ENCODE measurements around the gene MLN.
A peak's percentile ranks its signal among the peaks of the same experiment; 100 is the strongest.

The MLN gene

GRCh38 chr6:33787346-33787953, 16.4 kb downstream of the MLN start:
- Histone ChIP-seq H3K9ac (ENCODE audit: low read depth, low read length, poor library complexity, severe bottlenecking) (peak overlapping the region; percentile 83), H3F3A (ENCODE audit: low read depth) (no peaks in the 10 kb centered on the region), H4K20me1 (ENCODE audit: insufficient read depth, low read length, poor library complexity, severe bottlenecking) (peaks cover 34% of the 10 kb centered on the region), H2AFZ (ENCODE audit: low read length) (no peak overlapping the region), H3K9me3 (ENCODE audit: insufficient read depth, low read depth, low read length) (no peaks in the 10 kb centered on the region), H3K9me2 (replicated peaks; ENCODE audit: low read depth, low read length) (no peaks in the 10 kb centered on the region), H3K27me3 (ENCODE audit: insufficient read depth, low read length, poor library complexity, severe bottlenecking) (no peaks in the 10 kb centered on the region), H3K4me2 (ENCODE audit: low read depth, low read length, poor library complexity, severe bottlenecking) (peak overlapping the region; percentile 98), H3K79me2 (ENCODE audit: insufficient read depth, low read length) (peaks cover 64% of the 10 kb centered on the region), H3K36me3 (ENCODE audit: insufficient read depth, low read length) (peaks cover 7% of the 10 kb centered on the region; the same call in 1 of the 2 replicates), H3K4me1 (ENCODE audit: insufficient read depth, low read length, poor library complexity, severe bottlenecking) (peaks cover 46% of the 10 kb centered on the region), H3K4me3 (ENCODE audit: low read length, poor library complexity, severe bottlenecking) (peak overlapping the region; percentile 93)
- TF ChIP-seq, protein P1, sequence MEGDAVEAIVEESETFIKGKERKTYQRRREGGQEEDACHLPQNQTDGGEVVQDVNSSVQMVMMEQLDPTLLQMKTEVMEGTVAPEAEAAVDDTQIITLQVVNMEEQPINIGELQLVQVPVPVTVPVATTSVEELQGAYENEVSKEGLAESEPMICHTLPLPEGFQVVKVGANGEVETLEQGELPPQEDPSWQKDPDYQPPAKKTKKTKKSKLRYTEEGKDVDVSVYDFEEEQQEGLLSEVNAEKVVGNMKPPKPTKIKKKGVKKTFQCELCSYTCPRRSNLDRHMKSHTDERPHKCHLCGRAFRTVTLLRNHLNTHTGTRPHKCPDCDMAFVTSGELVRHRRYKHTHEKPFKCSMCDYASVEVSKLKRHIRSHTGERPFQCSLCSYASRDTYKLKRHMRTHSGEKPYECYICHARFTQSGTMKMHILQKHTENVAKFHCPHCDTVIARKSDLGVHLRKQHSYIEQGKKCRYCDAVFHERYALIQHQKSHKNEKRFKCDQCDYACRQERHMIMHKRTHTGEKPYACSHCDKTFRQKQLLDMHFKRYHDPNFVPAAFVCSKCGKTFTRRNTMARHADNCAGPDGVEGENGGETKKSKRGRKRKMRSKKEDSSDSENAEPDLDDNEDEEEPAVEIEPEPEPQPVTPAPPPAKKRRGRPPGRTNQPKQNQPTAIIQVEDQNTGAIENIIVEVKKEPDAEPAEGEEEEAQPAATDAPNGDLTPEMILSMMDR (conservative IDR thresholded peaks at IDR 0.05; ENCODE audit: low read length) = no peak
- TF ChIP-seq EZH2phosphoT487 (IDR thresholded peaks at IDR 0.05; ENCODE audit: borderline replicate concordance) = no peak

GRCh38 chr6:33786736-33787135, 17.1 kb downstream of the MLN start:
- peaks cover 46% of the 10 kb centered on the region for H3K4me1 ChIP-seq (ENCODE audit: insufficient read depth, low read length, poor library complexity, severe bottlenecking)
- H3K9me2 ChIP-seq (replicated peaks; ENCODE audit: low read depth, low read length) = no peaks in the 10 kb centered on the region
- H3F3A ChIP-seq (ENCODE audit: low read depth) = no peaks in the 10 kb centered on the region
- H3K4me2 ChIP-seq (ENCODE audit: low read depth, low read length, poor library complexity, severe bottlenecking) = peak overlapping the region; percentile 98
- no peaks in the 10 kb centered on the region for H3K27me3 ChIP-seq (ENCODE audit: insufficient read depth, low read length, poor library complexity, severe bottlenecking)
- peaks cover 34% of the 10 kb centered on the region for H4K20me1 ChIP-seq (ENCODE audit: insufficient read depth, low read length, poor library complexity, severe bottlenecking)
- peak overlapping the region; percentile 83 for H3K9ac ChIP-seq (ENCODE audit: low read depth, low read length, poor library complexity, severe bottlenecking)
- H3K36me3 ChIP-seq (ENCODE audit: insufficient read depth, low read length) = peaks cover 7% of the 10 kb centered on the region; the same call in 1 of the 2 replicates
- no peaks in the 10 kb centered on the region for H3K9me3 ChIP-seq (ENCODE audit: insufficient read depth, low read depth, low read length)
- H3K79me2 ChIP-seq (ENCODE audit: insufficient read depth, low read length) = peaks cover 65% of the 10 kb centered on the region
- H2AFZ ChIP-seq (ENCODE audit: low read length) = no peak overlapping the region
- no peak for TF ChIP-seq EZH2phosphoT487 (IDR thresholded peaks at IDR 0.05; ENCODE audit: borderline replicate concordance)
- TF ChIP-seq, protein P1 (conservative IDR thresholded peaks at IDR 0.05; ENCODE audit: low read length) = no peak
- peak overlapping the region; percentile 93 for H3K4me3 ChIP-seq (ENCODE audit: low read length, poor library complexity, severe bottlenecking)

DNA sequence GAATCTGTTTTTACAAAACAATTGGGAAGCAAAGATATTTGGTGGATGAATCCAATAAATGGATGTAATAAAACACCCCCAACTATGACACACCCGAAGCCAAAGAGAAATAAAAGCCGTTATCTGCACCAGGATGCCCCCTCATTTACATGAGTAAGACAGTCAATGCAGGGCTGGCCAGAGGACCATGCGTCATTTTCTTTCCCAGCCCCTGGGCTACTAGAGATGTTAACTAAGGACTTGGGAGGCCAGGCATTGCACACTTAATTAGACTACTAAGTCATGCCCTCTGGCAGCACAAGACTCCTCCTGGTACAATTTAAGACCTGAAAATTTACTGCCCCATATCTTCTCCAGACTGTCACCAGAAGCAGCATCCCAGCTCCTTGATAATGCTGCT, 18.0 kb downstream of the MLN start:
- H3K9ac ChIP-seq (ENCODE audit: low read depth, low read length, poor library complexity, severe bottlenecking) = peak overlapping the region; percentile 83

More for the DNA sequence above, 18.0 kb downstream of the MLN start:
- no peaks in the 10 kb centered on the region for H3K27me3 ChIP-seq (ENCODE audit: insufficient read depth, low read length, poor library complexity, severe bottlenecking)
- peaks cover 41% of the 10 kb centered on the region for H3K4me1 ChIP-seq (ENCODE audit: insufficient read depth, low read length, poor library complexity, severe bottlenecking)
- TF ChIP-seq, protein P1 (conservative IDR thresholded peaks at IDR 0.05; ENCODE audit: low read length) = no peak
- TF ChIP-seq EZH2phosphoT487 (IDR thresholded peaks at IDR 0.05; ENCODE audit: borderline replicate concordance) = no peak
- peaks cover 65% of the 10 kb centered on the region for H3K79me2 ChIP-seq (ENCODE audit: insufficient read depth, low read length)
- H3K36me3 ChIP-seq (ENCODE audit: insufficient read depth, low read length) = peaks cover 11% of the 10 kb centered on the region; the same call in 1 of the 2 replicates
- no peaks in the 10 kb centered on the region for H3K9me3 ChIP-seq (ENCODE audit: insufficient read depth, low read depth, low read length)
- H4K20me1 ChIP-seq (ENCODE audit: insufficient read depth, low read length, poor library complexity, severe bottlenecking) = peaks cover 34% of the 10 kb centered on the region
- peak overlapping the region; percentile 98 for H3K4me2 ChIP-seq (ENCODE audit: low read depth, low read length, poor library complexity, severe bottlenecking)
- H3K9me2 ChIP-seq (replicated peaks; ENCODE audit: low read depth, low read length) = no peaks in the 10 kb centered on the region
- H2AFZ ChIP-seq (ENCODE audit: low read length) = no peak overlapping the region
- no peaks in the 10 kb centered on the region for H3F3A ChIP-seq (ENCODE audit: low read depth)
- peak overlapping the region; percentile 93 for H3K4me3 ChIP-seq (ENCODE audit: low read length, poor library complexity, severe bottlenecking)
